NCI-H1436 (cell line): Measurements from ENCODE around the gene PFDN4.

Experiments used
- DNase-seq: peaks from one replicate; lab custom pipeline; 2025; lab: John Stamatoyannopoulos, UW

The PFDN4 gene

GRCh38 chr20:54207743-54208547 lies at the start of gene PFDN4:
PFDN4 (plus strand) TSS chr20:54208087; CDS start chr20:54208101, 14 bp downstream.
- DNase-seq, result peak; percentile 68

GRCh38 chr20:54158226-54158625 lies 49.7 kb upstream of the PFDN4 start:
- DNase-seq, result no peak

- no peak for DNase-seq
Measured at GRCh38 chr20:54158856-54159418, 49.0 kb upstream of the PFDN4 start.

- no peak for DNase-seq
Measured at GRCh38 chr20:54160065-54161007, 47.6 kb upstream of the PFDN4 start.

GRCh38 chr20:54161008-54161820 lies 46.7 kb upstream of the PFDN4 start:
- DNase-seq, result no peak

- no peak for DNase-seq
Measured at GRCh38 chr20:54161821-54162149, 46.1 kb upstream of the PFDN4 start.

GRCh38 chr20:54162378-54163009 lies 45.4 kb upstream of the PFDN4 start:
- no peak for DNase-seq

GRCh38 chr20:54163402-54163801 lies 44.5 kb upstream of the PFDN4 start:
- no peak for DNase-seq

- no peak for DNase-seq
Measured at GRCh38 chr20:54165014-54165413, 42.9 kb upstream of the PFDN4 start.

GRCh38 chr20:54165803-54166202 lies 42.1 kb upstream of the PFDN4 start:
- DNase-seq, result no peak

- no peak for DNase-seq
Measured at GRCh38 chr20:54166987-54167662, 40.8 kb upstream of the PFDN4 start.

- no peak for DNase-seq
Measured at GRCh38 chr20:54167909-54168872, 39.7 kb upstream of the PFDN4 start.

GRCh38 chr20:54168961-54169862 lies 38.7 kb upstream of the PFDN4 start:
- no peak for DNase-seq

GRCh38 chr20:54170026-54170471 lies 37.8 kb upstream of the PFDN4 start:
- no peak for DNase-seq

- DNase-seq, result no peak
Measured at GRCh38 chr20:54170963-54171362, 36.9 kb upstream of the PFDN4 start.

GRCh38 chr20:54172532-54172855 lies 35.4 kb upstream of the PFDN4 start:
- no peak for DNase-seq

- no peak for DNase-seq
Measured at GRCh38 chr20:54172856-54173652, 34.8 kb upstream of the PFDN4 start.
